ENCODE results near the gene RAD52.

RAD52 gene

GRCh38 chr12:865614-866013 is 83.9 kb downstream of the RAD52 start:
- no peak for DNase-seq

- no peak for DNase-seq
These were observed 86.2 kb downstream of the RAD52 start for GRCh38 chr12:863285-863684.

GRCh38 chr12:862303-862911 is 87.1 kb downstream of the RAD52 start:
- DNase-seq, result no peak
